Measurements from ENCODE around the gene EIF3CL.
"Not testable (repeated sequence)": the region's sequence is repeated elsewhere in the genome, so short reads cannot be mapped to it uniquely, and the experiment has no call there.

EIF3CL gene

GRCh38 chr16:28338230-28338629, 65.4 kb downstream of the EIF3CL start:
- DNase-seq = not testable (repeated sequence)

- not testable (repeated sequence) for DNase-seq
Measured at GRCh38 chr16:28336940-28337710, 66.5 kb downstream of the EIF3CL start.

DNA sequence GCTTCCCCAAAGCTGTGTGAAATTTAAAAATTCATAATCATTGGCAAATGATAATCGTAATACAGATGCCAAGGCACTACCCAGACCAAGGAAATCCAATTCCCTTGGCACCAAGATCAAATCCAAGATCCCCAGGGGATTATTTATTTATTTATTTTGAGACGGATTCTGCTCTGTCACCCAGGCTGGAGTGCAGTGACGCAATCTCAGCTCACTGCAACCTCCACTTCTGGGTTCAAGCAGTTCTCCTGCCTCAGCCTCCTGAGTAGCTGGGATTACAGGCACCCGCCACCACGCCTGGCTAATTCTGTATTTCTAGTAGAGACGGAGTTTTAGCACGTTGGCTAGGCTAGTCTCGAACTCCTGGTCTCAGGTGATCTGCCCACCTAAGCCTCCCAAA, 68.0 kb downstream of the EIF3CL start:
- not testable (repeated sequence) for DNase-seq

DNA sequence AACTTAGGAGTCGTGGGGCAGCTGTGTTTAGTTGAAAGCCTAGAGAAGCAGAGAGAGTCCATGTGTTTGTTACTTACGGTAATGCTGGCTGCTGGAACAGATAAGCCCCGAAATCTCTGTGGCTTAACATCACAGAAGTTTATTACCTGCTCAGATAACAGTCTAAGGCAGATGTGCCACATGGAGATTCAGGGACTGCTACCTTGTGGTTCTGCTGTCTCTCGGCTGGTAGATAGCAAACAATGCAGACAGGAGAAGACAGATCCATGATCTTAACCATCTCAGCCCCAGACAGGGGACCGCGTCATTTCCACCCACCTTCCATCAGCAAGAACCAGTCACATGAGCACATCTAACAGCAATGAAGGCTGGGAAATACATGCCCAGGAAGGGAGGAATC, 71.0 kb downstream of the EIF3CL start:
- not testable (repeated sequence) for DNase-seq

GRCh38 chr16:28330981-28331380, 72.7 kb downstream of the EIF3CL start:
- DNase-seq = not testable (repeated sequence)

- not testable (repeated sequence) for DNase-seq
Measured at GRCh38 chr16:28330232-28330631, 73.4 kb downstream of the EIF3CL start.
